NT2/D1 (cell line): ENCODE data around the gene WWP2.

Source experiments
- YY1 ChIP-seq: IDR thresholded peaks from 2 replicates; pipeline ENCODE4 v1.6.1; 2011; ENCODE audit not compliant: insufficient read length, insufficient read depth
- ZNF274 ChIP-seq: IDR thresholded peaks from 2 replicates; pipeline ENCODE4 v1.6.1; 2011; ENCODE audit warnings: mild to moderate bottlenecking, low read depth, low read length

DNA sequence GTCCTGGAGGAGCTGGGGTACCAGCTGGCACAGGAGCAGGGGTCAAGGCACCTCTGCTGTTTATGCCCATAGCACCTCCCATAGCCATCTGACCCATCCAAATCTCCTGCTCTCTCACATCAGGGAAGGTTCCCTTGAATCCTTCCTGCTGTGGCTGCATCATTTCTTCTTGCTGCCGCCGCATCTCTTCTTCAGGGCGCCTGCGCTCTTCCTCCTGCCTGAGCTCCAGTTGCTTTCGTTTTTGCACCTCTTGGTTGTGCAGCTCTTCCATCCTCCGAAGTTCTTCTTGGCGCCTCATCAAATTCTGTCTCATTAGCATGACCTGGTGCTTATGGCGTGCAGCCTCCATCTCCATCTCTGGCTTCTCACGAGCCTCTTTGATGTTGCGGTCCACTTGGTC, 5.4 kb upstream of the WWP2 start:
- TF ChIP-seq ZNF274 (no peak), YY1 (no peak)
